Gastroesophageal sphincter (tissue), 4 donors: ENCODE data around the gene SH3GL3. TPM values are rescaled to one million over a fixed set of nuclear protein-coding genes. Genes with fewer than 3 reads are reported as not detected.

Experiments used
- ATAC-seq: fragments of 150-250 bp; one replicate; pipeline ENCODE4 v1.9.1; 2016; ENCODE audit warnings: mild to moderate bottlenecking, moderate library complexity
- H3K27ac ChIP-seq, 4 donors: fragments of 200-600 bp; sonication (generic) in 3 of 4; 1 replicate in 3 of 4; 2 replicates in 1 of 4; pipeline ENCODE4 v1.5.1; 2016 to 2019
- H3K27me3 ChIP-seq: fragments of 200-600 bp; sonication (generic); one replicate; pipeline ENCODE4 v1.5.1; 2019
- H3K36me3 ChIP-seq, 2 donors: fragments of 200-600 bp; sonication (generic); one replicate each; pipeline ENCODE4 v1.5.1; 2019; ENCODE audit warnings: control low read depth in 1 of 2
- H3K4me1 ChIP-seq, 3 donors: fragments of 200-600 bp; sonication (generic); 1 replicate in 2 of 3; 2 replicates in 1 of 3; pipeline ENCODE4 v1.5.1; 2016 to 2019; ENCODE audit warnings: control low read depth in 2 of 3
- H3K4me3 ChIP-seq, 2 donors: fragments of 200-600 bp; sonication (generic); one replicate each; pipeline ENCODE4 v1.5.1; 2019; ENCODE audit warnings: mild to moderate bottlenecking in 1 of 2, moderate library complexity in 1 of 2
- H3K9me3 ChIP-seq, 3 donors: fragments of 200-600 bp; sonication (generic); one replicate each; pipeline ENCODE4 v1.5.1; 2017 to 2019; ENCODE audit warnings: control low read depth in 2 of 3
- EP300 ChIP-seq: sonication (generic); formaldehyde crosslinking; IDR thresholded peaks from one replicate; pipeline ENCODE4 v1.6.1; 2017; ENCODE audit warnings: antibody characterized with exemption, mild to moderate bottlenecking
- POLR2A ChIP-seq, 2 donors: fragments of 450-650 bp; IDR thresholded peaks; one replicate each; pipeline ENCODE4 v1.6.1; 2017; ENCODE audit warnings: antibody characterized with exemption in 2 of 2, mild to moderate bottlenecking in 2 of 2, moderate library complexity in 1 of 2
- POLR2AphosphoS5 ChIP-seq: sonication (generic); formaldehyde crosslinking; IDR thresholded peaks from one replicate; pipeline ENCODE4 v1.6.1; 2017; ENCODE audit warnings: antibody characterized with exemption
- WGBS, 2 donors: methylation state at CpG; one replicate each; pipeline ENCODE4 v1.1.5; 2018; ENCODE audit warnings: low coverage in 1 of 2; 5-methylcytosine and 5-hydroxymethylcytosine counted together
- total RNA-seq, 4 donors: library from RNA; depleted of rRNA; stranded (reverse); fragments of >200 nt; gene quantifications; one replicate each; pipeline ENCODE4 v1.1.0, GENCODE V29; 2016
- TF ChIP-seq, protein P1 (sequence below), 4 experiments: fragments of 200-600 bp in 2 of 4; fragments of 450-650 bp in 2 of 4; sonication (generic) in 1 of 4; IDR thresholded peaks; one replicate each; pipeline ENCODE4 v1.5.1; 2017 to 2019; ENCODE audit warnings: antibody characterized with exemption in 4 of 4, mild to moderate bottlenecking in 2 of 4, moderate library complexity in 2 of 4

The SH3GL3 gene
- total RNA-seq, 4 donors from 2014 or later, result 0.31 to 0.94 TPM; not detected in 2

DNA sequence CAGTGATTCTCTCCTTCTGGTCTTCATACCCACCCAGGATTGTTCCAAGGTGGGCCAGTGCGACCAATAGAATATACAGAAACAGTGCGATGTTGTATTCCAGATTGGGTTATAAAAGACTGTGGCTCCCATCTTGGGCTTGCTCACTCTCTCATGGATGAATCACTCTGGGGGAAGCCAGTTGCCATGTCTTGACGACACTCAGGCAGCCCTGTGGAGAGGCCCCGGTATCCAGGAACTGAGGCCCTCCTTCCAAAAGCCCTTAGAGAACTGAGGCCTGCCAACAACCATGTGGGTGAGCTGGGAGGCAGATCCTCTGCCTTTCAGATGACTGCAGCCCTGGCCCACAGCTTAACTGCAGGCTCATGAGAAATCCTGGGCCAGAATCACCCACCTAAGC lies 57.2 kb downstream of the SH3GL3 start:
- Histone ChIP-seq H3K9me3 (no peaks in the 10 kb centered on the region), H3K4me1 (no peaks in the 10 kb centered on the region), H3K36me3 (no peaks in the 10 kb centered on the region), H3K27ac (no peak overlapping the region), H3K27me3 (peaks cover 11% of the 10 kb centered on the region), H3K4me3 (no peak overlapping the region)
- no peak for ATAC-seq
- TF ChIP-seq POLR2A (IDR thresholded peaks at IDR 0.05), result no peak
- WGBS, 2 donors, result 90% methylated on average over 2 of the region's 4 CpGs; no CpG with 5 or more reads in 1 of the 2 donors

DNA sequence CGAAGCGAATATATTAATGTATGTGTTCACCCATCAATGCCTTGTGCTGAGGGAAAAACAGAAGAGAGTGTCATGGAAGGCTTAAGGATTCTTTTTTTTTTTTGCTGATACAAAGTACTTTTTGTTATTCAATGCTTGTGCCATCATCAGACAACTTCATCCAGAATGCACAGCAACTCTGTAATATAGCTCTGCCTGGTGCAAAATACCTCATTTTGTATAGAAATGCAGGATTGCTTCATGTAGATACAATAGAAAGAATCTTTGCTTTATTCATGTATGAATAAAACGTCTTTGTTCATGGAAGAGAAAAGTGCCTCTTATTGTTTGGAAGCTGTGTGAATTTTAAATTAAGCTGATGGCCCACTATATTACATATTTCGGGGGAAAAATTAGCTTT lies 62.9 kb downstream of the SH3GL3 start:
- ATAC-seq, result no peak
- Histone ChIP-seq H3K4me1 (no peaks in the 10 kb centered on the region), H3K4me3 (no peak overlapping the region), H3K36me3 (no peaks in the 10 kb centered on the region), H3K27me3 (peaks cover 11% of the 10 kb centered on the region), H3K27ac (no peak overlapping the region), H3K9me3 (no peaks in the 10 kb centered on the region)
- TF ChIP-seq POLR2A (IDR thresholded peaks at IDR 0.05), result no peak
- no peak for TF ChIP-seq EP300
- TF ChIP-seq, protein P1, sequence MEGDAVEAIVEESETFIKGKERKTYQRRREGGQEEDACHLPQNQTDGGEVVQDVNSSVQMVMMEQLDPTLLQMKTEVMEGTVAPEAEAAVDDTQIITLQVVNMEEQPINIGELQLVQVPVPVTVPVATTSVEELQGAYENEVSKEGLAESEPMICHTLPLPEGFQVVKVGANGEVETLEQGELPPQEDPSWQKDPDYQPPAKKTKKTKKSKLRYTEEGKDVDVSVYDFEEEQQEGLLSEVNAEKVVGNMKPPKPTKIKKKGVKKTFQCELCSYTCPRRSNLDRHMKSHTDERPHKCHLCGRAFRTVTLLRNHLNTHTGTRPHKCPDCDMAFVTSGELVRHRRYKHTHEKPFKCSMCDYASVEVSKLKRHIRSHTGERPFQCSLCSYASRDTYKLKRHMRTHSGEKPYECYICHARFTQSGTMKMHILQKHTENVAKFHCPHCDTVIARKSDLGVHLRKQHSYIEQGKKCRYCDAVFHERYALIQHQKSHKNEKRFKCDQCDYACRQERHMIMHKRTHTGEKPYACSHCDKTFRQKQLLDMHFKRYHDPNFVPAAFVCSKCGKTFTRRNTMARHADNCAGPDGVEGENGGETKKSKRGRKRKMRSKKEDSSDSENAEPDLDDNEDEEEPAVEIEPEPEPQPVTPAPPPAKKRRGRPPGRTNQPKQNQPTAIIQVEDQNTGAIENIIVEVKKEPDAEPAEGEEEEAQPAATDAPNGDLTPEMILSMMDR (IDR thresholded peaks at IDR 0.05), result no peak
- no peak for TF ChIP-seq POLR2AphosphoS5
- WGBS, 2 donors, result 72 to 81% methylated on average over 4 of the region's 4 CpGs

DNA sequence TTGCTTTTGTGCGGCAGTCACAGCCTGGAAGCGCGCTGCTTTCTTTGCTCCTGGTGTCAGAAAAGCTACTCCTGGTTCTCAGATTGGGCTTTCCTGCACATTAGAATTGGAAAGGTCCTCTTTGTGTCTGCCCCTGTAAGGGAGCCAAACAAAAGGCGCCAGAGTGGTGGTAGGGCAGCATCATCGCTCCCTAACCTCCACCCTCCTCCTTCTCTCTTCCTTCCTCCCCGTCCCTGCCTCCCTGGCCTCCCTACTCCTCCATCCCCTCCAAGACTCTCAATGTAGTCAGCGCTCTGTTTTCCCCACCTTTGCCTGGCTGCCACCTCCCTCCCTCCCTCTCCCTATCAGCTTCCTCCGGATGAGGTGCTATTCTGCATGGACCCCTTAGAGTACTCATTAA lies 65.3 kb downstream of the SH3GL3 start:
- ATAC-seq, result no peak
- no peak overlapping the region for H3K27ac ChIP-seq
- WGBS, 2 donors, result 48 to 62% methylated on average over 5 to 8 of the region's 8 CpGs
- H3K4me1 ChIP-seq, result no peaks in the 10 kb centered on the region
- no peak overlapping the region for H3K4me3 ChIP-seq
- H3K36me3 ChIP-seq, result no peaks in the 10 kb centered on the region
- no peaks in the 10 kb centered on the region for H3K9me3 ChIP-seq
- TF ChIP-seq EP300, result no peak
- TF ChIP-seq, protein P1 (IDR thresholded peaks at IDR 0.05), result no peak
- TF ChIP-seq POLR2A (IDR thresholded peaks at IDR 0.05), result no peak
- TF ChIP-seq POLR2AphosphoS5, result no peak
- peaks cover 11% of the 10 kb centered on the region for H3K27me3 ChIP-seq

DNA sequence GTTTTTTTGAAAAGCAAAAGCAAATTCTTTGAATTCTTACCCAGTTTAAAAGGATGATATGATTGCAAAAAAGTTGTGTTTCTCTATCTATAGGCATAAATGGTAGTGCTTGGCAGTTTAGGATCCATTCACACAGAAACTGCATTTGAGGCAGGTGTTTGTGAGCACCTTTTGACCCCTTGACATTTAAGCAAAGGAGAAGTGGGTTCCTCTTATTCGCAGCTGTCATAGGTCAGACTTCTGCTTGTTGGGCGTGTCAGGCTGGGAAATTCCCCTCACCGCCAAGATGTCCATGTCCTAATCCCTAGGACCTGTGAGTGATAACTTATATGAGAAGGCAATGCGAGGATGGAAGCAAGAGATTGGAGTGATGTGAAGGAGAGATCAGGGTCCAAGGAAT lies 67.4 kb downstream of the SH3GL3 start:
- WGBS, 2 donors, result 80 to 91% methylated on average over 2 to 3 of the region's 4 CpGs
- TF ChIP-seq POLR2A (IDR thresholded peaks at IDR 0.05) (no peak), EP300 (no peak), POLR2AphosphoS5 (no peak)
- TF ChIP-seq, protein P1 (IDR thresholded peaks at IDR 0.05), result no peak

DNA sequence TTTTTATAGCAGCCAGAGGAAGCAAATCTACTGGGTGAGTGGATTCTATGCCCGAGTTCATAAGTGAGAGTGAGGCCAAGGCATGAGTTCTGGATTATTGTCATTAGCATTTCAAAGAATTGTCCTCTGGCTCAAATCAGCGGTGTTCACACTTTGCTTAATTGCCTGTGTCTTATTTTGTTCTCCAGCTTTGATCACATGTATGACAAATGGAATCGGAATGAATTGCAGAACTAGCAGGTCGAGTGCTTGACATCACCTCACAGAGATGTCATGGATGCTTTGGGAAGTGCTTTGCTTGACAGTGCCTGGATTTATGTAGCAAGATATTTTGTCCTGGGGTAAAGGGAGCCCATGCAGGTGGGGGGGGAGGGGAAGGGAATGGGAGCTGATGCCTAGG lies 68.0 kb downstream of the SH3GL3 start:
- Histone ChIP-seq H3K4me1 (no peaks in the 10 kb centered on the region), H3K4me3 (no peak overlapping the region), H3K36me3 (no peaks in the 10 kb centered on the region), H3K27ac (no peak overlapping the region), H3K27me3 (peaks cover 8% of the 10 kb centered on the region), H3K9me3 (no peaks in the 10 kb centered on the region)
- 53 to 67% methylated on average over 4 of the region's 4 CpGs for WGBS, 2 donors
- TF ChIP-seq POLR2A (IDR thresholded peaks at IDR 0.05) (no peak), POLR2AphosphoS5 (no peak)
- no peak for ATAC-seq

More for the DNA sequence above, 67.4 kb downstream of the SH3GL3 start:
- no peaks in the 10 kb centered on the region for H3K9me3 ChIP-seq
- H3K27me3 ChIP-seq, result peaks cover 2% of the 10 kb centered on the region
- H3K4me1 ChIP-seq, result no peaks in the 10 kb centered on the region
- no peak for ATAC-seq
- H3K4me3 ChIP-seq, result no peak overlapping the region
- no peak overlapping the region for H3K27ac ChIP-seq
- H3K36me3 ChIP-seq, result no peaks in the 10 kb centered on the region

DNA sequence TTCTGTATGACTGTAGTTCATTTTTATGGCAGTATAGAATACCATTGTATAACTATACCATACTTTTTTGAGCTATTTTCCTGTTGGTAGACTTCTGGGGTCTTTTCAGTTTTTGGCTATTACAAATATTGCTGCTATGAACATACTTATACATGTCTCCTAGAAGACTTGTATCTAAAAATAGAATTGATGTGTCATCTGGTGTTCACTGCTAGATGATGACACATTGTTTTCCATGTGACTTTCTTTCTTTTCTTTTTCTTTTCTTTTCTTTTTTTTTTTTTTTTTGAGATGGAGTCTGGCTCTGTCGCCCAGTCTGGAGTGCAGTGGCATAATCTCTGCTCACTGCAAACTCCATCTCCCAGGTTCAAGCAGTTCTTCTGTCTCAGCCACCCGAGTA lies 69.8 kb downstream of the SH3GL3 start:
- ATAC-seq, result no peak
- Histone ChIP-seq H3K27ac (no peak overlapping the region), H3K36me3 (no peaks in the 10 kb centered on the region), H3K9me3 (no peaks in the 10 kb centered on the region), H3K4me3 (no peak overlapping the region), H3K27me3 (peaks cover 20% of the 10 kb centered on the region), H3K4me1 (no peaks in the 10 kb centered on the region)
- no CpG with 5 or more reads among the region's 2 CpGs for WGBS, 2 donors
- TF ChIP-seq EP300 (no peak), POLR2AphosphoS5 (no peak), POLR2A (IDR thresholded peaks at IDR 0.05) (no peak)
- TF ChIP-seq, protein P1 (IDR thresholded peaks at IDR 0.05), result no peak
